T-helper 2 cell treated with Interferon-gamma antibody and Interleukin-4, amounts not matched to agents 5 μg/mL and 100 μg/mL, for 36 hours (primary cell): ENCODE results near the gene BEND2.

Experiments
- DNase-seq: peaks from one replicate; pipeline ENCODE4 v3.0.0; 2021; ENCODE audit warnings: low spot score
- H3K27ac Mint-ChIP-seq: one replicate; pipeline ENCODE4 v1.8.0; 2021; ENCODE audit warnings: mild to moderate bottlenecking, mixed read lengths
- H3K27me3 Mint-ChIP-seq: one replicate; pipeline ENCODE4 v1.8.0; 2021; ENCODE audit warnings: low read depth, mixed read lengths
- H3K36me3 Mint-ChIP-seq: one replicate; pipeline ENCODE4 v1.8.0; 2021; ENCODE audit warnings: low read depth, mixed read lengths
- H3K4me1 Mint-ChIP-seq: one replicate; pipeline ENCODE4 v1.8.0; 2021; ENCODE audit warnings: low read depth, mixed read lengths
- H3K4me3 Mint-ChIP-seq: one replicate; pipeline ENCODE4 v1.8.0; 2022; ENCODE audit warnings: mild to moderate bottlenecking, moderate library complexity, mixed read lengths
- H3K9me3 Mint-ChIP-seq: one replicate; pipeline ENCODE4 v1.8.0; 2021; ENCODE audit warnings: mixed read lengths

Gene BEND2

GRCh38 chrX:18172970-18173369 is 47.7 kb downstream of the BEND2 start:
- no peak overlapping the region for H3K4me3 Mint-ChIP-seq

GRCh38 chrX:18170910-18171309 is 49.8 kb downstream of the BEND2 start:
- Mint-ChIP-seq H3K27ac (no peak overlapping the region), H3K9me3 (no peaks in the 10 kb centered on the region), H3K4me1 (no peaks in the 10 kb centered on the region), H3K4me3 (no peak overlapping the region), H3K27me3 (no peaks in the 10 kb centered on the region), H3K36me3 (no peaks in the 10 kb centered on the region)
- no peak for DNase-seq

More at GRCh38 chrX:18172970-18173369, 47.7 kb downstream of the BEND2 start:
- H3K4me1 Mint-ChIP-seq = no peaks in the 10 kb centered on the region
- no peaks in the 10 kb centered on the region for H3K9me3 Mint-ChIP-seq
- no peak overlapping the region for H3K27ac Mint-ChIP-seq
- no peaks in the 10 kb centered on the region for H3K27me3 Mint-ChIP-seq
- no peaks in the 10 kb centered on the region for H3K36me3 Mint-ChIP-seq
- DNase-seq = no peak

- no peak overlapping the region for H3K4me3 Mint-ChIP-seq
- no peaks in the 10 kb centered on the region for H3K36me3 Mint-ChIP-seq
- H3K27me3 Mint-ChIP-seq = no peaks in the 10 kb centered on the region
- no peaks in the 10 kb centered on the region for H3K4me1 Mint-ChIP-seq
- no peaks in the 10 kb centered on the region for H3K9me3 Mint-ChIP-seq
- no peak overlapping the region for H3K27ac Mint-ChIP-seq
- DNase-seq = no peak
Measured at GRCh38 chrX:18166068-18166467, 54.6 kb downstream of the BEND2 start.

- H3K27me3 Mint-ChIP-seq = no peaks in the 10 kb centered on the region
- no peaks in the 10 kb centered on the region for H3K36me3 Mint-ChIP-seq
- H3K4me1 Mint-ChIP-seq = no peaks in the 10 kb centered on the region
- DNase-seq = no peak
- no peak overlapping the region for H3K4me3 Mint-ChIP-seq
- H3K27ac Mint-ChIP-seq = no peak overlapping the region
- H3K9me3 Mint-ChIP-seq = no peaks in the 10 kb centered on the region
Measured at GRCh38 chrX:18160369-18160768, 60.3 kb downstream of the BEND2 start.

DNA sequence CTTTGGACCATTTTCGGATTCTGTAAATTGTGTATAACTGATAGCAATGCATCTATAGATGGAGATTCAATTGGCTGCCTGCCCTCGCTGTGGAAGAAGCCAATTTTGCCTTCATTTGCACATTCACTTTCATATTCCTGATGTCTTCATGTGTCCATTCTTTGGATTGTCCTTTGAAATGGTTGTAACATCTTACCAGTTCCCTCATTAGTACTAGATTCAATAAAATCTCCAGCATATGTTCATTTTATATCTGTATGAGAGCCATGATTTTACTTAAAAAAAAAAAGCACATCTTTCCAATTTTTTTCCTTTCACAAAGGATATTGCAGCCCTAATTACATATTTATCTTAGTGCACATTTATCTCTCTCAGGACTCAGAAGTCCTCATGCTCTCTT is 61.7 kb downstream of the BEND2 start:
- H3K27me3 Mint-ChIP-seq = no peaks in the 10 kb centered on the region
- no peaks in the 10 kb centered on the region for H3K9me3 Mint-ChIP-seq
- no peak for DNase-seq
- no peak overlapping the region for H3K27ac Mint-ChIP-seq
- H3K36me3 Mint-ChIP-seq = no peaks in the 10 kb centered on the region
- no peak overlapping the region for H3K4me3 Mint-ChIP-seq
- H3K4me1 Mint-ChIP-seq = no peaks in the 10 kb centered on the region

GRCh38 chrX:18151649-18152048 is 69.0 kb downstream of the BEND2 start:
- no peaks in the 10 kb centered on the region for H3K9me3 Mint-ChIP-seq
- DNase-seq = no peak
- no peak overlapping the region for H3K4me3 Mint-ChIP-seq
- H3K4me1 Mint-ChIP-seq = no peaks in the 10 kb centered on the region
- H3K36me3 Mint-ChIP-seq = no peaks in the 10 kb centered on the region
- no peaks in the 10 kb centered on the region for H3K27me3 Mint-ChIP-seq
- no peak overlapping the region for H3K27ac Mint-ChIP-seq

DNA sequence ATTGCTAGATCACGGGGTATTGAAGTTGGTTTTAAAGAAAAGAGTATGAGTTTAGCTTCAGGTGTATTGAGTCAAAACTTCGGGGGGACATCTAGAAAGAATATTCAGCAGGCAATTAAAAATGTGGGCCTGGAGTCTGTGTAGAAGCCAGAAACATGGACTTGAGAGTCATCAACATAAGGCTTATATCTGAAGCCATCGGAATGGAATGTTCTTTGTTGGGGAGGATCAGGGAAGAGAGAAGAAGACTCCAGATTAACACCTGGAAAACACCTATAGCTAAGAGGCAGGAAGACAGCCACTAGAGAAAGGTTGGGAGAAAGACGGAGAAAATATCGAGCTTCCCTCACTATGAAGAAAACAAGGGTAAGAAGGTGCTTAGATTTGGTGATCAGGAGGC is 69.5 kb downstream of the BEND2 start:
- no peak overlapping the region for H3K4me3 Mint-ChIP-seq

GRCh38 chrX:18149454-18149853 is 71.2 kb downstream of the BEND2 start:
- no peaks in the 10 kb centered on the region for H3K9me3 Mint-ChIP-seq
- no peak overlapping the region for H3K4me3 Mint-ChIP-seq
- no peaks in the 10 kb centered on the region for H3K36me3 Mint-ChIP-seq
- no peaks in the 10 kb centered on the region for H3K27me3 Mint-ChIP-seq
- no peak overlapping the region for H3K27ac Mint-ChIP-seq
- no peak for DNase-seq
- no peaks in the 10 kb centered on the region for H3K4me1 Mint-ChIP-seq

More for the DNA sequence above, 69.5 kb downstream of the BEND2 start:
- DNase-seq = no peak
- H3K9me3 Mint-ChIP-seq = no peaks in the 10 kb centered on the region
- H3K4me1 Mint-ChIP-seq = no peaks in the 10 kb centered on the region
- no peaks in the 10 kb centered on the region for H3K36me3 Mint-ChIP-seq
- H3K27ac Mint-ChIP-seq = no peak overlapping the region
- H3K27me3 Mint-ChIP-seq = no peaks in the 10 kb centered on the region

DNA sequence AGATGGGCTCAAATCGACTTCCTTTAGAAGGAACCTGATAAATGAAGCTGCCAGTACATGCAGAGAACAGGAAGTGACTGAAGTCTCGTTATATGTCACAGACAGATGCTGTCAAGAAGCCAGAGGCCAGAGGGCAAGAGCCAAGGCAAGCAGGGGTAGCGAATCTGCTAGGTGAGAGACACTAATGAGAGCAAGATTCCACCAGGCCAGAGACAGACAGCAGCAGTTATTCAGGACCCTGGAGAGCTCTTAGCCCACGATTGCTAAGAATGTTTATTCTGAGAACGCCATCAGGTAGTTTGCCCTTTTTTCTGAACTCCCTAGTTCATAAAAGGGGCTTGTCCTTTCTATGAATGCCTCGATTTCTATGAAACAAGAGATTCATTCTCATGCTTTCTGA is 73.7 kb downstream of the BEND2 start:
- Mint-ChIP-seq H3K4me1 (no peaks in the 10 kb centered on the region), H3K27ac (no peak overlapping the region), H3K36me3 (no peaks in the 10 kb centered on the region), H3K9me3 (no peaks in the 10 kb centered on the region), H3K27me3 (no peaks in the 10 kb centered on the region), H3K4me3 (no peak overlapping the region)
- no peak for DNase-seq

DNA sequence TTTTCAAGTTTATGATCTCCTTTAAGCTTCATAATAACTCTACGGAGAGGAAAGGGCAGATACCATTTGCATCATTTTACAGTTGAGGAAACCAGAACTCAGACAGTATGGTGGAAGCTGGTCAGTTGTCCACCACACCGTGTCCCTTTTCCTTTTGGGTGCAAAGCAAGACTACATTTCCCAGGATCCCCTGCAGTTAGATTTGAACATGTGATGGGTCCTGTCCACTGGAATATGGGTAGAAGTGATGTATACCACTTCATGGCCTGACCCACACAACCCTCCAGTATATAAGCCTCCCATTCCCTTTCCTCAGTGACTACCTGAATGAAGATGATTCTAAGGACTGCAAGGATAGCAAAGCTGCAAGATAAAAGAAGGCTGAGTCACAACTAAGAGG is 74.7 kb downstream of the BEND2 start:
- no peaks in the 10 kb centered on the region for H3K27me3 Mint-ChIP-seq
- DNase-seq = no peak
- no peak overlapping the region for H3K27ac Mint-ChIP-seq
- no peaks in the 10 kb centered on the region for H3K36me3 Mint-ChIP-seq
- no peaks in the 10 kb centered on the region for H3K4me1 Mint-ChIP-seq
- no peak overlapping the region for H3K4me3 Mint-ChIP-seq
- H3K9me3 Mint-ChIP-seq = no peaks in the 10 kb centered on the region

- no peak overlapping the region for H3K4me3 Mint-ChIP-seq
- no peaks in the 10 kb centered on the region for H3K4me1 Mint-ChIP-seq
- H3K27ac Mint-ChIP-seq = no peak overlapping the region
Measured at GRCh38 chrX:18136816-18137215, 83.9 kb downstream of the BEND2 start.

GRCh38 chrX:18133605-18134004 is 87.1 kb downstream of the BEND2 start:
- H3K36me3 Mint-ChIP-seq = no peaks in the 10 kb centered on the region
- H3K27me3 Mint-ChIP-seq = no peaks in the 10 kb centered on the region
- no peaks in the 10 kb centered on the region for H3K4me1 Mint-ChIP-seq
- no peak overlapping the region for H3K27ac Mint-ChIP-seq
- no peak for DNase-seq
- no peak overlapping the region for H3K4me3 Mint-ChIP-seq
- H3K9me3 Mint-ChIP-seq = no peaks in the 10 kb centered on the region

More at GRCh38 chrX:18136816-18137215, 83.9 kb downstream of the BEND2 start:
- Mint-ChIP-seq H3K27me3 (no peaks in the 10 kb centered on the region), H3K9me3 (no peaks in the 10 kb centered on the region), H3K36me3 (no peaks in the 10 kb centered on the region)
- no peak for DNase-seq

- Mint-ChIP-seq H3K27me3 (no peaks in the 10 kb centered on the region), H3K4me1 (no peaks in the 10 kb centered on the region), H3K36me3 (no peaks in the 10 kb centered on the region), H3K27ac (no peak overlapping the region), H3K9me3 (no peaks in the 10 kb centered on the region), H3K4me3 (no peak overlapping the region)
- no peak for DNase-seq
Measured at GRCh38 chrX:18129690-18130089, 91.0 kb downstream of the BEND2 start.

- DNase-seq = no peak
- no peak overlapping the region for H3K27ac Mint-ChIP-seq
- no peaks in the 10 kb centered on the region for H3K27me3 Mint-ChIP-seq
- no peaks in the 10 kb centered on the region for H3K4me1 Mint-ChIP-seq
- no peaks in the 10 kb centered on the region for H3K9me3 Mint-ChIP-seq
- no peak overlapping the region for H3K4me3 Mint-ChIP-seq
- no peaks in the 10 kb centered on the region for H3K36me3 Mint-ChIP-seq
Measured at GRCh38 chrX:18126971-18127370, 93.7 kb downstream of the BEND2 start.

DNA sequence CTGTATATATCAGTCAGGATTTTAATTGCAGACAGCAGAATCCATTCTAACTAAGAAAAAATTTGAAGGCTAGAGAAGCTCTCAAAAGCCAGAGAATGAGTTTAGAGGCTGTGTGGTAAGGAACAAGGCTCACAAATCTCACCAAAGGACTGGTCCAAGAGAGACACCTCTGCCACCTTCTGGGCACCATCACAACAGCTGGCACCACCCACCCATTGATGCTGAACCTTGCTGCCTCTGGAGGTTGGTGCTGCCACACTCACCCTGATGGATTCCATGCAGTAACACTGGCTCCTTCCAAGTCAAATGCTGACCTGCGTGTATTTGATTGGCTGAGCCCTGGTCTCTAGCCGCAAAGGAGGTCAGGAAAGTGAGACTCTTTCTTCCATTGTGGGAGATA is 100.8 kb downstream of the BEND2 start:
- Mint-ChIP-seq H3K4me3 (no peak overlapping the region), H3K36me3 (no peaks in the 10 kb centered on the region), H3K27me3 (no peaks in the 10 kb centered on the region), H3K4me1 (no peaks in the 10 kb centered on the region), H3K9me3 (no peaks in the 10 kb centered on the region), H3K27ac (no peak overlapping the region)
- DNase-seq = no peak
